Esophagus squamous epithelium (tissue), 4 donors: ENCODE measurements around the gene IL1RAPL2.

Experiments used
- POLR2A ChIP-seq, 4 donors: fragments of 450-650 bp; IDR thresholded peaks; one replicate each; pipeline ENCODE4 v1.6.1; 2017; ENCODE audit warnings: antibody characterized with exemption in 4 of 4, mild to moderate bottlenecking in 4 of 4, moderate library complexity in 3 of 4
- TF ChIP-seq, protein P1 (sequence below), 6 experiments: fragments of 450-650 bp in 4 of 6; fragments of 200-600 bp in 2 of 6; sonication (generic) in 2 of 6; IDR thresholded peaks; one replicate each; pipeline ENCODE4 v1.5.1; 2016 to 2019; ENCODE audit warnings: antibody characterized with exemption in 6 of 6, mild to moderate bottlenecking in 4 of 6, moderate library complexity in 4 of 6

DNA sequence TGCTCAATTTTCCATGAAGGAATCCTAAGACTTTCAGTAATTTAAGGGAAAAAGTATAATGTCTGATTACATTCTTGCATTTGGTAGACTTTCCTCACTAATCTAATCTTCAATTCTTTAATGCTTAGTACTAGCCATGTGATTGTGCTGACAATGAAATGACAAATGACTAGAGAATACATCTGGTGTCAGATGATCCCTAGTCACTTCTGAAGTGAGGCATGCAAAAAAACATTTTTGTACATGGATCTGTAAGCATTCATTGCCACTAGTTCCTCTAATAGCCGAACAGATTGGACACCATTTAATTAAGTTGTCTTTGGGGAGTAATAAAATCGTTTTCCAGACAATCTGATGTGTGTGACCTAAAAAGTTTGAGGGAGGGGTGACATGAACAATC, 1193.6 kb downstream of the IL1RAPL2 start:
- no peak for TF ChIP-seq POLR2A (IDR thresholded peaks at IDR 0.05)
- TF ChIP-seq, protein P1, sequence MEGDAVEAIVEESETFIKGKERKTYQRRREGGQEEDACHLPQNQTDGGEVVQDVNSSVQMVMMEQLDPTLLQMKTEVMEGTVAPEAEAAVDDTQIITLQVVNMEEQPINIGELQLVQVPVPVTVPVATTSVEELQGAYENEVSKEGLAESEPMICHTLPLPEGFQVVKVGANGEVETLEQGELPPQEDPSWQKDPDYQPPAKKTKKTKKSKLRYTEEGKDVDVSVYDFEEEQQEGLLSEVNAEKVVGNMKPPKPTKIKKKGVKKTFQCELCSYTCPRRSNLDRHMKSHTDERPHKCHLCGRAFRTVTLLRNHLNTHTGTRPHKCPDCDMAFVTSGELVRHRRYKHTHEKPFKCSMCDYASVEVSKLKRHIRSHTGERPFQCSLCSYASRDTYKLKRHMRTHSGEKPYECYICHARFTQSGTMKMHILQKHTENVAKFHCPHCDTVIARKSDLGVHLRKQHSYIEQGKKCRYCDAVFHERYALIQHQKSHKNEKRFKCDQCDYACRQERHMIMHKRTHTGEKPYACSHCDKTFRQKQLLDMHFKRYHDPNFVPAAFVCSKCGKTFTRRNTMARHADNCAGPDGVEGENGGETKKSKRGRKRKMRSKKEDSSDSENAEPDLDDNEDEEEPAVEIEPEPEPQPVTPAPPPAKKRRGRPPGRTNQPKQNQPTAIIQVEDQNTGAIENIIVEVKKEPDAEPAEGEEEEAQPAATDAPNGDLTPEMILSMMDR (IDR thresholded peaks at IDR 0.05), result no peak
